ENCODE data around the gene MEIS3. TPM values are rescaled to one million over a fixed set of nuclear protein-coding genes. Genes with fewer than 3 reads are reported as not detected.

MEIS3 gene
- total and polyA plus RNA-seq, 7 donors, result 0.83 to 2.4 (median 1.6) TPM

- no peaks in the 10 kb centered on the region for H3K36me3 ChIP-seq (ENCODE audit: insufficient read depth in 1 of 2, low read depth in 1 of 2)
- ATAC-seq (no peak), DNase-seq (no peak)
- H3K4me1 ChIP-seq, result no peaks in the 10 kb centered on the region
- no peak overlapping the region for H3K27ac ChIP-seq
- H3K9me3 ChIP-seq, result no peaks in the 10 kb centered on the region
- peaks cover 0 to 56% (median 0%) of the 10 kb centered on the region in 3 donors for H3K27me3 ChIP-seq (ENCODE audit: insufficient read depth in 3 of 3, low read length in 2 of 3)
- intact Hi-C loops (cut with DNase I), result loop anchor here (2.0 to 5.0 kb wide), 4 partner anchors 45 to 261 kb away; partner anchors contain the start of genes KPTN (in 1 of the 2) and NAPA (in 1 of the 2)
- WGBS, 3 donors, result 29 to 38% (median 35%) methylated on average over 12 of the region's 12 CpGs
- H3K4me3 ChIP-seq, result no peak overlapping the region
- TF ChIP-seq CTCF (IDR thresholded peaks at IDR 0.05), result no peak
Observed at GRCh38 chr19:47437500-47437899, 18.2 kb upstream of the MEIS3 start.

GRCh38 chr19:47436712-47437401 lies 17.5 kb upstream of the MEIS3 start:
- peak; percentile 91 to 100 (median 99) for ATAC-seq
- no peaks in the 10 kb centered on the region for H3K4me1 ChIP-seq
- peak; percentile 77 to 87 for DNase-seq
- peaks cover 0 to 57% (median under 1%) of the 10 kb centered on the region in 3 donors for H3K27me3 ChIP-seq (ENCODE audit: insufficient read depth in 3 of 3, low read length in 2 of 3)
- TF ChIP-seq CTCF (IDR thresholded peaks at IDR 0.05), result peak; percentile 90
- intact Hi-C loops (cut with DNase I), result loop anchor here (2.0 to 5.0 kb wide), 4 partner anchors 45 to 262 kb away; partner anchors contain the start of genes KPTN (in 1 of the 2) and NAPA (in 1 of the 2)
- no peaks in the 10 kb centered on the region for H3K36me3 ChIP-seq (ENCODE audit: insufficient read depth in 1 of 2, low read depth in 1 of 2)
- 28 to 31% (median 30%) methylated on average over 17 of the region's 17 CpGs for WGBS, 3 donors
- H3K9me3 ChIP-seq, result no peaks in the 10 kb centered on the region
- H3K27ac ChIP-seq, result no peak overlapping the region
- no peak overlapping the region for H3K4me3 ChIP-seq

DNA sequence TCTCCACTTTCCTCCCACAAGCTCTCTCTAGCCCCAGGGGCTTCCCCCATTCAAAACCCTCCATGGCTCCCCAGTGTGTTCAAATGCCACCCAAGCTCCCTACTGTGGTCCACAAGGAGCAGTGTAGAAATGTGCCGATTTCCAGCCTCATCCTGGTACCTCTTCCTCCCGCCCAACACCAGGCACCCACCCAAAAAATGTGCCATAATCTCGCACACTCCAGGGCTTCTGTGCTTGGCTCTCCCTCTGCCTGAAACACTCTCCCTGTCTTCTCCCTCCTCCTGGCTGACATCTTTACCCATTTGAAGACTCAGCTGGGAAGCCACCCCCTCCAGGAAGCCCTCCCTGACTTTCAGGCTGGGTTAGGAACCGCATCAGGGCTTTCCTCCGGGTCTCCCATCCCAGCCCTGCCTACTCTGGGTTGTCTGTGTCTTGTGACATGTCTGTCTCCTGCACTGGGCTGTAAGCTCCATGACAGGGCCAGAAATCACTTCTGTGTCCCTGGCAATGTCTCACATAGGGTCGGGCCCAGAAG lies 16.6 kb upstream of the MEIS3 start:
- Histone ChIP-seq H3K27ac (no peak overlapping the region), H3K36me3 (ENCODE audit: insufficient read depth in 1 of 2, low read depth in 1 of 2) (no peaks in the 10 kb centered on the region), H3K9me3 (no peaks in the 10 kb centered on the region), H3K4me3 (no peak overlapping the region), H3K27me3 (ENCODE audit: insufficient read depth in 3 of 3, low read length in 2 of 3) (peaks cover 0 to 60% (median 8%) of the 10 kb centered on the region in 3 donors), H3K4me1 (no peaks in the 10 kb centered on the region)
- intact Hi-C loops (cut with DNase I), result loop anchor here (1.0 to 5.0 kb wide), 5 partner anchors 46 to 271 kb away; partner anchors contain the start of genes KPTN (in 1 of the 2) and NAPA (in 1 of the 2)
- DNase-seq, result no peak
- TF ChIP-seq CTCF (IDR thresholded peaks at IDR 0.05), result no peak
- ATAC-seq, result peak in 1 of 4 donors; percentile 7
- WGBS, 3 donors, result 64 to 78% (median 74%) methylated on average over 6 of the region's 6 CpGs

- no peak for ATAC-seq
- DNase-seq, result no peak
- H3K36me3 ChIP-seq (ENCODE audit: insufficient read depth in 1 of 2, low read depth in 1 of 2), result no peaks in the 10 kb centered on the region
- H3K27me3 ChIP-seq (ENCODE audit: insufficient read depth in 3 of 3, low read length in 2 of 3), result peaks cover 0 to 64% (median 8%) of the 10 kb centered on the region in 3 donors
- H3K4me3 ChIP-seq, result no peak overlapping the region
- intact Hi-C loops (cut with DNase I), result loop anchor here in 1 of 2 donors (1.0 to 5.0 kb wide), 2 partner anchors 47 to 272 kb away; partner anchors contain the start of gene KPTN
- H3K4me1 ChIP-seq, result peaks cover 3% of the 10 kb centered on the region
- H3K9me3 ChIP-seq, result no peaks in the 10 kb centered on the region
- WGBS, 3 donors, result 51 to 55% (median 53%) methylated on average over 14 to 16 of the region's 16 CpGs
- H3K27ac ChIP-seq, result no peak overlapping the region
- TF ChIP-seq CTCF (IDR thresholded peaks at IDR 0.05), result no peak
Observed at GRCh38 chr19:47435196-47435595, 15.9 kb upstream of the MEIS3 start.
